ENCODE measurements around the gene ULK4.

GRCh38 chr3:41317298-41317697 lies 644.6 kb downstream of the ULK4 start:
- TF ChIP-seq EZH2 (IDR thresholded peaks at IDR 0.05; ENCODE audit: low read depth) (no peak), CTCF (conservative IDR thresholded peaks at IDR 0.05) (no peak)
